ENCODE measurements around the gene THEMIS. TPM values are rescaled to one million over a fixed set of nuclear protein-coding genes. Genes with fewer than 3 reads are reported as not detected.

THEMIS gene
- total RNA-seq (2021) (not detected in 2 replicates), Bru-seq, nascent RNA (percentile 8 among the genes with signal in this experiment), BruChase-seq, experiment 1, labeled RNA remaining after a 2-hour chase (percentile 5 among the genes with signal in this experiment), BruChase-seq, experiment 2, labeled RNA remaining after a 6-hour chase (percentile 2 among the genes with signal in this experiment)
- long read RNA-seq = 0 reads

DNA sequence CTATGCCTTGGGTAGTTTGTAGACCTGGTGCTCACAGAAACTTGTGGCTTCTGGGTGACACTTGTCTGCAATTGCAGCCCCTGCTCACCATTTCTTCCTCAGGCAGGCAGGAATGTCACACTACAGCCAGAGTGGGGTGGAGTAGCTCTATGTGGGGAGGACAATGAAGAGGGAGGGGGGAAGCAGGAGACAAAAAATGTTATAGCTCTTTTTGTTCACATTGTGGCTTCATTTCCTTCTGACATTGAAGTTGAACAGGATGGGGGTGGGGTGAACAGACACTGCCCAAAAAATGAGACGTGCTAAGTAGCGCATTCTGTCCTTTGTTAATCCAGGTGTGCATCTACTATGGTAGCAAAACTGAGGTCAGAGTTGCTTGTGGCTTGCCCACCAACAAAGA is at the start of gene THEMIS:
Gene THEMIS, minus strand, starts transcription at position 124 of the 400 bp plus-strand sequence. CDS start 126 bp downstream, outside the sequence.
- Histone ChIP-seq H3K36me3 (ENCODE audit: insufficient read depth, low read length, poor library complexity, severe bottlenecking) (no peaks in the 10 kb centered on the region), H3K27me3 (replicated peaks; ENCODE audit: insufficient read depth, low read depth, low read length, poor library complexity) (peaks cover 3% of the 10 kb centered on the region), H3K9me3 (ENCODE audit: low read depth, low read length, poor library complexity, severe bottlenecking) (no peaks in the 10 kb centered on the region), H3K4me3 (ENCODE audit: low read depth, low read length, poor library complexity, severe bottlenecking) (no peak within 1 kb of the TSS), H3K4me1 (ENCODE audit: insufficient read depth, low read length, poor library complexity, severe bottlenecking) (no peaks in the 10 kb centered on the region), H3K27ac (ENCODE audit: low read depth, low read length, poor library complexity, severe bottlenecking) (no peak within 1 kb of the TSS)
- ChIA-PET CTCF (no interaction called here), POLR2A (ENCODE audit: low non-redundant PET) (no interaction called here)
- BruUV-seq (replicated peaks) = no TSS peak
- DNase-seq (ENCODE audit: low spot score) = no peak
- TF ChIP-seq EZH2 (IDR thresholded peaks at IDR 0.05; ENCODE audit: borderline replicate concordance, low read depth, low read length, poor library complexity, severe bottlenecking) (no peak), CTCF (conservative IDR thresholded peaks at IDR 0.05; ENCODE audit: low read depth, low read length) (no peak)
- intact Hi-C loops (cut with micrococcal nuclease; ENCODE audit: unreplicated experiment) = no loop called here

- Histone ChIP-seq H3K27me3 (replicated peaks; ENCODE audit: insufficient read depth, low read depth, low read length, poor library complexity) (no peaks in the 10 kb centered on the region), H3K4me1 (ENCODE audit: insufficient read depth, low read length, poor library complexity, severe bottlenecking) (no peaks in the 10 kb centered on the region), H3K4me3 (ENCODE audit: low read depth, low read length, poor library complexity, severe bottlenecking) (no peak overlapping the region), H3K36me3 (ENCODE audit: insufficient read depth, low read length, poor library complexity, severe bottlenecking) (no peaks in the 10 kb centered on the region), H3K27ac (ENCODE audit: low read depth, low read length, poor library complexity, severe bottlenecking) (no peak overlapping the region), H3K9me3 (ENCODE audit: low read depth, low read length, poor library complexity, severe bottlenecking) (no peaks in the 10 kb centered on the region)
- ChIA-PET POLR2A (ENCODE audit: low non-redundant PET) (no interaction called here), CTCF (no interaction called here)
- intact Hi-C loops (cut with micrococcal nuclease; ENCODE audit: unreplicated experiment) = no loop called here
- no peak for TF ChIP-seq CTCF (conservative IDR thresholded peaks at IDR 0.05; ENCODE audit: low read depth, low read length)
- no peak for TF ChIP-seq EZH2 (IDR thresholded peaks at IDR 0.05; ENCODE audit: borderline replicate concordance, low read depth, low read length, poor library complexity, severe bottlenecking)
- no TSS peak for BruUV-seq (replicated peaks)
- DNase-seq (ENCODE audit: low spot score) = no peak
These were observed 48.4 kb upstream of the THEMIS start for GRCh38 chr6:127949251-127949650.

- POLR2A ChIA-PET (ENCODE audit: low non-redundant PET) = no interaction called here
- CTCF ChIA-PET = no interaction called here
- no peak overlapping the region for H3K27ac ChIP-seq (ENCODE audit: low read depth, low read length, poor library complexity, severe bottlenecking)
- BruUV-seq (replicated peaks) = no TSS peak
- H3K36me3 ChIP-seq (ENCODE audit: insufficient read depth, low read length, poor library complexity, severe bottlenecking) = no peaks in the 10 kb centered on the region
- no peaks in the 10 kb centered on the region for H3K27me3 ChIP-seq (replicated peaks; ENCODE audit: insufficient read depth, low read depth, low read length, poor library complexity)
- intact Hi-C loops (cut with micrococcal nuclease; ENCODE audit: unreplicated experiment) = no loop called here
- no peaks in the 10 kb centered on the region for H3K9me3 ChIP-seq (ENCODE audit: low read depth, low read length, poor library complexity, severe bottlenecking)
- H3K4me1 ChIP-seq (ENCODE audit: insufficient read depth, low read length, poor library complexity, severe bottlenecking) = no peaks in the 10 kb centered on the region
- DNase-seq (ENCODE audit: low spot score) = no peak
- TF ChIP-seq CTCF (conservative IDR thresholded peaks at IDR 0.05; ENCODE audit: low read depth, low read length) = no peak
- no peak for TF ChIP-seq EZH2 (IDR thresholded peaks at IDR 0.05; ENCODE audit: borderline replicate concordance, low read depth, low read length, poor library complexity, severe bottlenecking)
- no peak overlapping the region for H3K4me3 ChIP-seq (ENCODE audit: low read depth, low read length, poor library complexity, severe bottlenecking)
These were observed 45.5 kb upstream of the THEMIS start for GRCh38 chr6:127946388-127946787.

All from A673 (cell line).